BE2C (cell line): ENCODE measurements around the gene ABCC9.

Experiments
- DNase-seq: peaks from one replicate; pipeline ENCODE4 v3.0.0-alpha.2; 2020
- H3K27me3 ChIP-seq: fragments of 250-450 bp; sonication (Bioruptor Pico); 2 replicates; pipeline ENCODE4 v1.5.1; 2020; ENCODE audit warnings: mild to moderate bottlenecking
- H3K36me3 ChIP-seq: fragments of 250-450 bp; sonication (Bioruptor Pico); 2 replicates; pipeline ENCODE4 v1.5.1; 2020; ENCODE audit warnings: mild to moderate bottlenecking
- H3K4me1 ChIP-seq: fragments of 250-450 bp; sonication (Bioruptor Pico); 2 replicates; pipeline ENCODE4 v1.5.1; 2020
- H3K4me3 ChIP-seq: 2 replicates; pipeline ENCODE4 v1.5.1; 2011; ENCODE audit warnings: low read depth, low read length
- H3K9me3 ChIP-seq: fragments of 250-450 bp; sonication (Bioruptor Pico); 2 replicates; pipeline ENCODE4 v1.5.1; 2020
- CTCF ChIP-seq: IDR thresholded peaks from 2 replicates; pipeline ENCODE4 v1.5.1; 2012; ENCODE audit warnings: mild to moderate bottlenecking, low read depth, low read length

The ABCC9 gene

GRCh38 chr12:21819236-21819635 lies 122.0 kb downstream of the ABCC9 start:
- Histone ChIP-seq H3K4me3 (no peak overlapping the region), H3K9me3 (no peaks in the 10 kb centered on the region; the same call in 1 of the 2 replicates), H3K27me3 (no peaks in the 10 kb centered on the region), H3K4me1 (peaks cover 3% of the 10 kb centered on the region), H3K36me3 (no peaks in the 10 kb centered on the region)
- TF ChIP-seq CTCF, result no peak
- no peak for DNase-seq

GRCh38 chr12:21818627-21819026 lies 122.6 kb downstream of the ABCC9 start:
- Histone ChIP-seq H3K9me3 (no peaks in the 10 kb centered on the region; the same call in 1 of the 2 replicates), H3K36me3 (no peaks in the 10 kb centered on the region), H3K27me3 (no peaks in the 10 kb centered on the region), H3K4me1 (peaks cover 9% of the 10 kb centered on the region), H3K4me3 (no peak overlapping the region)
- TF ChIP-seq CTCF, result no peak
- DNase-seq, result no peak

- H3K4me3 ChIP-seq, result no peak overlapping the region
- H3K9me3 ChIP-seq, result no peaks in the 10 kb centered on the region; the same call in none of the 2 replicates
- peaks cover 12% of the 10 kb centered on the region for H3K4me1 ChIP-seq
- DNase-seq, result no peak
- no peaks in the 10 kb centered on the region for H3K36me3 ChIP-seq
- TF ChIP-seq CTCF, result no peak
- H3K27me3 ChIP-seq, result no peaks in the 10 kb centered on the region
Observed at GRCh38 chr12:21815306-21816062, 125.7 kb downstream of the ABCC9 start.

- no peak for DNase-seq
- no peak for TF ChIP-seq CTCF
- no peaks in the 10 kb centered on the region for H3K27me3 ChIP-seq
- H3K9me3 ChIP-seq, result no peaks in the 10 kb centered on the region; the same call in none of the 2 replicates
- H3K4me1 ChIP-seq, result peaks cover 15% of the 10 kb centered on the region
- no peaks in the 10 kb centered on the region for H3K36me3 ChIP-seq
- no peak overlapping the region for H3K4me3 ChIP-seq
Observed at GRCh38 chr12:21814814-21815213, 126.4 kb downstream of the ABCC9 start.

GRCh38 chr12:21814327-21814726 lies 126.9 kb downstream of the ABCC9 start:
- no peak for DNase-seq
- H3K27me3 ChIP-seq, result no peaks in the 10 kb centered on the region
- H3K36me3 ChIP-seq, result no peaks in the 10 kb centered on the region
- no peaks in the 10 kb centered on the region; the same call in none of the 2 replicates for H3K9me3 ChIP-seq
- H3K4me1 ChIP-seq, result peaks cover 19% of the 10 kb centered on the region
- H3K4me3 ChIP-seq, result no peak overlapping the region
- TF ChIP-seq CTCF, result no peak

GRCh38 chr12:21813751-21814150 lies 127.5 kb downstream of the ABCC9 start:
- DNase-seq, result no peak
- no peak overlapping the region for H3K4me3 ChIP-seq
- no peak for TF ChIP-seq CTCF
- H3K27me3 ChIP-seq, result no peaks in the 10 kb centered on the region
- no peaks in the 10 kb centered on the region for H3K36me3 ChIP-seq
- H3K9me3 ChIP-seq, result no peaks in the 10 kb centered on the region; the same call in none of the 2 replicates
- peaks cover 19% of the 10 kb centered on the region for H3K4me1 ChIP-seq
